ENCODE measurements around the gene USP32. TPM values are rescaled to one million over a fixed set of nuclear protein-coding genes. Genes with fewer than 3 reads are reported as not detected.
"Not testable (repeated sequence)": the region's sequence is repeated elsewhere in the genome, so short reads cannot be mapped to it uniquely, and the experiment has no call there.

Gene USP32
- polyA plus RNA-seq, 3 donors, result 6.3 to 20.9 (median 17.3) TPM

DNA sequence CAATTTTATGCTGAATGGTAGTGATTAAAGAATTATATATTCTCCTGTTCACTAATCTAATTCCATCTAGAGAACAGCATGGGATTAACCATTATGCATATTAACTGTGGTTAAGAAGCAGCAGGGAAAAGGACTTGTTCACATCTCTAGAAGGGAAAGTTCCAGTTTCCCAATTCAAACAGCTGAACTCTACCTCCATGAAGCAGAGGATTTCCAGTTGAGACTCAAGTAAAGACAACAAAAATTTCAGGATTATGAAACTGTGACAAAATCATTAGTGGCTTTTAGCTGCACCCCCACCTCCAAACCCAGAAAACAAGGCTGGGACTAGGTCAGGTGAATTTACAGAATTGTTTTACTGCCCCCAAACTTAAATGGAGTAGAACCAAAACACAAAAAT lies 73.6 kb downstream of the USP32 start:
- H3K27ac ChIP-seq (ENCODE audit: low read depth, low read length), result no peak overlapping the region

DNA sequence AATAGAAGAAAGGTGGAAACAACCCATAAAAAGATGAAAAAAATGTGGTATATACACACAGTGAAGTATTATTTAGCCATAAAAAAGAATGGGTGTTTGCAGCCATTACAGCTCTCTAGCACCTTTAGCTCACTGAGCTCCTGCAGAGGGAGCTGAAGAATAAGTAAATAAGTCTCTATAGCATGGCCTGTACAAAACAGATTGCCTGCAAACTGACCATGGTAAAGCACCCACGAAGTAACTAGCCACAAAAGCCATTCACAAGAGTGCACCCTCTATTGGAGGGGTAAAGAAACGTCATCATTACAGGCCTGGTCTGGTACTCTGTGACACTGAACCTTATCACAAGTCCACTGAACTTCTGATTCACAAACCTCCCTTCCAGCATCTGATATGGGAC lies 76.3 kb downstream of the USP32 start:
- WGBS, 3 donors, result 90 to 96% (median 93%) methylated on average over 2 of the region's 2 CpGs
- H3K27ac ChIP-seq (ENCODE audit: low read depth, low read length), result no peak overlapping the region

DNA sequence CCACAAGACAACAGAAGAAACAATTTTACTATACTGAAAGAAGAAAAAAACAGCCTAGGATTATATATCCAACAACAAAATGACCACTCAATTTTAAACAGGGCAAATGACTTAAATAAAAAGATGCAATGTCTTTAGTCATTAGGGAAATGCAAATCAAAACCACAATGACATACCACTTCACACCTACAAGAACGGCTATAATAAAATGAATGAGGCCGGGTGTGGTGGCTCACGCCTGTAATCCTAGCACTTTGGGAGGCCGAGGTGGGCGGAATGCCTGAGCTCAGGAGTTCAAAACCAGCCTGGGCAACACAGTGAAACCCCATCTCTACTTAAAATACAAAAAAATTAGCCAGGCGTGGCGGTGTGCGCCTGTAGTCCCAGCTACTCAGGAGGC lies 77.0 kb downstream of the USP32 start:
- 87 to 92% (median 90%) methylated on average over 8 of the region's 8 CpGs for WGBS, 3 donors
- not testable (repeated sequence) for H3K27ac ChIP-seq (ENCODE audit: low read depth, low read length)

DNA sequence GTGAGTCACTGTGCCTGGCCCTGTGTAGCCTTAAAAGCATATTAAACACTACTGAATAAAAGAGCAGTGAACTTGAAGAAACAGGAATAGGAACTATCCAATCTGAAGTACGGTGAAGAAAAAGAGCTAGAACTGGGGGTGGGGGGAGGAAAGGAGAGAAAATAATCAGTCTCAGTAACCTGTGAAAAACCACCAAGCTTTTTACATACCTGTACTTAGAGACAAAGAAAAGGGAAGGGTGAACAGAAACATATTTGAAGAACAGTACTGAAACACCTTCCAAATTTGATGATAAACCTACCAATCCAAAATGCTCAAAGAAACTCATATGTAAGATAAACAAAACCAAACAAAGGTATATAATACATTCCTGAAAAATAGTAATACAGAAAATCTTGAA lies 77.5 kb downstream of the USP32 start:
- WGBS, 3 donors, result 74 to 100% (median 77%) methylated on average over 1 of the region's 1 CpG
- H3K27ac ChIP-seq (ENCODE audit: low read depth, low read length), result no peak overlapping the region

DNA sequence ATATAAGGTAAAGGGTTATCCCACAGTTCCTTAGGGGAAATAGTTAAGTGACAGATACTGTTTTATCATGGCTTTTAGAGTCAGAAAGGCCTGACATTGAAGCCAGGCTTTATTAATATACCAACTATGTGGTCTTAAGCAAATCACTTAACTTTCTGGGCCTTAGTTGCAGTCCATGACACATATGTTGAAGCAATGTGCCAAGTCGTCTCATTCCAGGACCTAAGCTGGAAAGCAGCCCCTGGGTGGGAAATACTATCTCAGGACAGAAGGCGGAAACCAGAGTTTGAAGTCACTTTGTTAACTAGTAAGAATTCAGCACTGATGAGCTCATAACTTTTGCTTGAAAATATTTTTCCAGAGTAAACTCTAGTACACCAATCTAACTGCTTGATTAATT lies 80.0 kb downstream of the USP32 start:
- 67 to 90% (median 80%) methylated on average over 2 of the region's 2 CpGs for WGBS, 3 donors
- no peak overlapping the region for H3K27ac ChIP-seq (ENCODE audit: low read depth, low read length)

DNA sequence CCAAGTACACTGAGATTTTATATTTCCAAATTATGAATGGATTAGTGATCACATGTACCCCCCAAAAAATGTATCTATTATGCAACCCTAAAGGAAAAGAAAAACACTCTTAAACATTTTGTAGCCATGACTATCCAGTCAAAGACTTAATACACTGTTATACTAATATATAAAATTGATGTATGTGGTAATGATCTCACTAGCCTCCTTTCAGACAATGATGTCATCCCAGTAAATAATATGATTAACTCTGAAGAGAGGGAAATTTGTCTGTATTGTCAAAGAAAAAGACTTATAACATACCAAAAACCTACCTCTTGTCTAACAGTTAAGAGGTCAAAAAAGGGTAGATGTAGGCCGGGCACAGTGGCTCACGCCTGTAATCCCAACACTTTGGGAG lies 80.7 kb downstream of the USP32 start:
- WGBS, 3 donors, result 95 to 98% (median 96%) methylated on average over 2 of the region's 2 CpGs
- H3K27ac ChIP-seq (ENCODE audit: low read depth, low read length), result no peak overlapping the region

DNA sequence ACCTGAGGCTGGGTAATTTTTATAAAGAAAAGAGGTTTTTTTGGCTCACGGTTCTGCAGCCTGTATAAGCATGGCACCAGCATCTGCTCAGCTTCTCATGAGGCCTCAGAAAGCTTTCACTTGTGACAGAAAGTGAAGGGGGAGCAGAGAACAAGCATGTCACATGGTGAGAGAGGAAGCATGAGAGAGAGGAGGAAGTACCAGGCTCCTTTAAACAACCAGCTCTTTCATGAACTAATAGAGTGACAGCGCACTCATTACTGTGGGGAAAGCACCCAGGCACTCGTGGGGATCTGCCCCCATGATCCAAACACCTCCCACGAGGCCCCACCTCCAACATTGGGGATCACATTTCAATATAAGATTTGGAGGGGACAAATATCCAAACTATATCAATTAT lies 86.8 kb downstream of the USP32 start:
- no peak overlapping the region for H3K27ac ChIP-seq (ENCODE audit: low read depth, low read length)
- WGBS, 3 donors, result 41 to 59% (median 51%) methylated on average over 4 of the region's 4 CpGs

DNA sequence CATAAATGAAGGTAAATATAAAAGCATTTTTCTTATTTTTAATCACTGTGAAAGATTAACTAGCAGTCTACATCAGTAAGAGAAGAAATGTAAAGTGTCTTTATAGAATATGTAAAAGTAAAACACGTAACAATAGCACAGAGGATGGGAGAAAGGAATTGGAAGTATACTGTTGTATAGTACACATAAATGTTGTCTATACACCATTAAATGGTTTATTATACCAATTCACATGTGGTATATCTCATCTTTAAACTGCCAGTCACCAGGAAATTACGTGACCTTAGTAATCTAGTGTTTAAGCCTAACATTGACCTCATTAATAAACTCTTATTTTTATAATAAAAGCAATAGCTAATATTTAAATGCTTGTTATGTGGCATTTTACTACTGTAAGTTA lies 87.4 kb downstream of the USP32 start:
- 96 to 97% (median 97%) methylated on average over 2 of the region's 2 CpGs for WGBS, 3 donors
- H3K27ac ChIP-seq (ENCODE audit: low read depth, low read length), result no peak overlapping the region

DNA sequence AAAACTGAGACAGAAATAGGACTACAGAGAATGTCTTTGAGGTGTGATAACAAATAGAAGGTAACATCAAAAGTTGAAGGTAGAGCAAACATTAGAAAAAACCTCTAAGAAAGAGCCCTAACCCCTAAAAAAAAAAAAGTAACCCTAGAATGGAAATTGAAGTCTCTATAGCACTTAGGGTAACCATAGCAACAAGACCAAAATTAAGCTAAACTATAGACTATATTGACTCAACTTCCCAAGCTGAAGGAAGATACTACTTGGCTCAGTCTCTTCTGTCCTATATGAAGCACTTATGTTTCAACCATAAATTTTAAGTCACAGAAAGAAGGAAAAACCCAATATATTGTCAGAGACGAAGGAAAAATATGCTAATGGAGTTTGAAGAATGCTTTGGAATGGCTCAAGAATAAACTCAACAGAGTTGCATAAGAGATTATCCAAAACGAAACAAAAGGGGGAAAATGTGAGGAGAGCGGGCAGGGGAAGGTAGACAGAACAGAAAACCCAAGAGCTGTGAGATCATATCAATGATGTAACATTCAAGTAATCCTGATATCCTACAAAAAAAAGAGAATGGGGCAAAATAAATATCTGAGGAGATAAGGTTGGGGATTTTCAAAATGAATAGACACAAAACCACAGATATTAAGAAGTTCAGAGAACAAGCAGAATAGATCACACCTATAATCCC lies 88.4 kb downstream of the USP32 start:
- H3K27ac ChIP-seq (ENCODE audit: low read depth, low read length), result no peak overlapping the region
- 84 to 100% (median 92%) methylated on average over 3 of the region's 3 CpGs for WGBS, 3 donors

DNA sequence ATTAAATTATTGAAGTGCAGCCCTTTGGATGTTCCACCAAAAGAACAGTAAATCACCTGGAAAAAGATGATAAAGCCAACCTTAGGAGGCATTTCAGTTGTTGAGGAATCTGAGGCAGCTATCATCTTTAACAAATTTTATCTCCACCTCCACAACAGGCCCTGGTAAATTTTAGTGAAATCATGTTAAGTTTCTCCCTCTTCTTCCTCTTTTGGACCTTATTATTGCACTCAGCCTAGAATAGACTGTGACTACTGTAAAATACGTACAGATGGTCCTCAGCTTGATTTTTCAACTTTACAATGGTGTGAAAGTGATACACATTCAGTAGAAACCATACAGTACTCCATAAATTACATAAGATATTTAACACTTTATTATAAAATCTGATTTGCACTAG lies 90.3 kb downstream of the USP32 start:
- WGBS, 3 donors, result 69 to 93% (median 79%) methylated on average over 1 of the region's 1 CpG
- H3K27ac ChIP-seq (ENCODE audit: low read depth, low read length), result no peak overlapping the region

DNA sequence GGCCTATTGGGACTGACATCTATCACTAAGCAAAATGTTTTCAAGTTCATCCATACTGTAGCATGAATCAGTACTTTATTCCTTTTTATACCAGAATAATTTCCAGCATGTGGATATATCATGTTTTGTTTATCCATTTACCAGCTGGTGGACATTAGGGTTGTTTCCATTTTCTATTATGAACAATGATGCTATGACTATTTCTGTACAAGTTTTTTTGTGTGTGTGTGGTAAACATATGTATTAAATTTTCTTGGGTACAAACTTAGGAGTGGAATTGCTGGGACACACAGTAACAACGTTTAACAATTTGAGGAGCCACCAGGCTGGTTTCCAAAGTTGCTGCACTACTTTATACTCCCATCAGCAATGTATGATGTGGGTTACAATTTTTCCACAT lies 91.0 kb downstream of the USP32 start:
- 55 to 83% (median 80%) methylated on average over 1 of the region's 1 CpG for WGBS, 3 donors
- H3K27ac ChIP-seq (ENCODE audit: low read depth, low read length), result no peak overlapping the region

DNA sequence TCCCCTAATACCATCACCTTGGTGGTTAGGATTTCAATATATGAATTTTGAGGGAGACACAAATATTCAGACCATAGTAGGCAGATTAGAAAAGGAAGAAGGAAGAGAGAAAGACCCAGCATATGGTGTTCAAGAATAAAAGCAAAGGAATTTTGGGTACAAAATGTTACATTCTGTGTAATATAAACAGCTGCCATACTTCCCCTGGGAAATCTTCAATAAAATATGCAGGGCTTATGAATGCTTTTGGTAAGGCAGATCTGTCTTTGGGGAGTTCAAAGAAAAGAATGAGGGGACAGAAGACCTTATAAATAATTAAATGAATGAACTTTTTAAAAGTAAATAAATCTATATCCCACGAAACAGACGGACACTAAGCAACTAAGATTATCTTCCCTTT lies 91.9 kb downstream of the USP32 start:
- no peak overlapping the region for H3K27ac ChIP-seq (ENCODE audit: low read depth, low read length)
- 83 to 88% (median 84%) methylated on average over 2 of the region's 2 CpGs for WGBS, 3 donors

DNA sequence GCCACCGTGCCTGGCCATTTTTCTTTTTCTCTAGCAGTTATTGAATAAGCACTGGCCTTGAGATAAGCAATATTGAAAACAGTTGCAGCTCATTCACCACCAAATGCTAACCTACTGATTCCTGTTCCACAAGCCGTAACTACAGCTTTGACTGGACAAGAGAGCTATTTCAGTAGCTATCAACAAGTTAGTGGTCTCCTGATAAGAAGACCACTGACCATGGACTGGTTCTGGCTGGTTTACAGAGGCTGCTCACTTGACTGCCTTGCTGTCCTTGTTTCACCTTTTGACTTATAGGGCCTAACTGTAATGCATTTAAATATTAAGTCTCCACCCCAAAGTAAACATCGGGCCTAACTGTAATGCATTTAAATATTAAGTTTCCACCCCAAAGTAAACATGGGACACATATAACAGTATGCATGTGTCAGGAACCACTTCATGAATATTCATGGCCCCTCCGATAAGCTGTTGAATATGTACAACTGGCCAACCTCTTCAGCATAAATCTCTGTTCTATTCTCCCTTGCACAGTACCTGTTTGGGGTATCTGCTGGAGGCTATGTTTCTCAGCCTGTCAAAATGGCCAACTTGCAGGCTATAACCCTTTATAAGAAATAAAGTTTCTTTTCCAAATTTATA lies 94.1 kb downstream of the USP32 start:
- WGBS, 3 donors, result 78 to 93% (median 92%) methylated on average over 4 of the region's 4 CpGs
- H3K27ac ChIP-seq (ENCODE audit: low read depth, low read length), result no peak overlapping the region

DNA sequence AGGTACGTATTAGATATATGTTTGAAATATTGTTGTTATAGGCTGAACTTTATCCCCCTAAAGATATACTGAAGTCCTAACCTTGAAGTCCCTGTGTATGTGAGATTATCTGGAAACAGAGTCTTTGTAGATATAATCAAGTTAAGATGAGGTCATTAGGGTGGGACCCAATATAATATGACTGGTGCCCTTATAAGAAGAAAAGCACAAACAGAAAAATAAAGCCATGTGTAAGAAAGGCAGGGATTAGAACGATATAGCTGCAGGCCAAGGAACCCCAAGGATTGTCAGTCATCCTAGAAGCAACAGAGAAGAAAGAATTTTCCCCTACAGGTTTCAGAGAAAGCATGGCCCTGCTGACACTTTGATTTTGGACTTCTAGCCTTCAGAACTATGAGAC lies 95.8 kb downstream of the USP32 start:
- no peak overlapping the region for H3K27ac ChIP-seq (ENCODE audit: low read depth, low read length)
- 71 to 99% (median 94%) methylated on average over 2 of the region's 2 CpGs for WGBS, 3 donors

DNA sequence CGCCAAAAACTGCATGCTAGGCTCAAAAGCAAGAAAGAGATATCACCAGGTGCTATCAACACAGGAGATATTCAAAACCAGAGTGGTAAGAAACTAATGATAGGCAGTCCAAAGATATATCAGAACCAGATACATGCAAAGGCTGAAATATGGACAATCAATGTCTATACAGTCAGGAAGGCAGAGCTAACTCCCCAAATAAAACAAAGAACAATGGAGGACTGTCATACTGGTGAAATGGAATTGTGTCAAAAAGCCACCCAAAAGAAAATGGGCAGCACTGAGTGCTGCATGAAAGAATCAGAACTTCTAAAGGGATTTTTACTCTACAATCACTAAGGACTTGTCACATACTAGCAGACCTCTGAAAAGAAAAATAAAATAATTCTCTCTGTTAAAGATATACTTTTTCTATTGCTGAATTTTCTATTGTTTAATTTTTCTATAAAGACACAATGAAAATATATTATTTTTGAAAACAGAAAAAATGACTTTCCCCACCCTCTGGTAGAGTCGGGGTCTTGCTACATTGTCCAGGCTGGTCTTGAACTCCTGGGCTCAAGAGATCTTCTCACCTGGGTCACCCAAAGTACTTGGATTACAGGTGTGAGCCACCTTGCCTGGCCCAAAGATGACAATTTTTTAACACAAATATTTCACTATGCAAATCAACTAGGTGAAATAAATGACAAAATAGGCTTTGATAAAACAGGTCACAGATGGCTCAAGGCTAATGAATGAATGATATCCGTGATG lies 98.2 kb downstream of the USP32 start:
- H3K27ac ChIP-seq (ENCODE audit: low read depth, low read length), result no peak overlapping the region
- 90 to 96% (median 91%) methylated on average over 3 of the region's 3 CpGs for WGBS, 3 donors

DNA sequence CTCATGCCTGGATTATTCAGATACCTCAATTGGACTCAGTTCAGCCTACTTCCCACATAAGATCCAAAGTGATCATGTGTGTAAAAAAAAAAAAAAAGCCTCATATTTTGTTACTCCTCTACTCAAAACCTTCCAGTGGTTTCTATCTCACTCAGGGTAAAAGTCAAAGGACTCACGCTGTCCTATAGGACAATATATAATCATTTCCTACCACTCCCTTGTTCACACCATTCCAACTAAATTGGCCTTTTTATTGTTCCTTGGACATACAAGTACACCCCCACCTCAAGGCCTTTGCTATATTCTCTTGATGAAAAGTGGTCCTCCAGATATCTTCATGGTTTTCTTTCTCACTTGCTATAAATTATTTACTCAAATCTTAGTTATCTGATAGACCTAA lies 99.2 kb downstream of the USP32 start:
- H3K27ac ChIP-seq (ENCODE audit: low read depth, low read length), result no peak overlapping the region
- WGBS, 3 donors, result 97 to 100% (median 97%) methylated on average over 1 of the region's 1 CpG

DNA sequence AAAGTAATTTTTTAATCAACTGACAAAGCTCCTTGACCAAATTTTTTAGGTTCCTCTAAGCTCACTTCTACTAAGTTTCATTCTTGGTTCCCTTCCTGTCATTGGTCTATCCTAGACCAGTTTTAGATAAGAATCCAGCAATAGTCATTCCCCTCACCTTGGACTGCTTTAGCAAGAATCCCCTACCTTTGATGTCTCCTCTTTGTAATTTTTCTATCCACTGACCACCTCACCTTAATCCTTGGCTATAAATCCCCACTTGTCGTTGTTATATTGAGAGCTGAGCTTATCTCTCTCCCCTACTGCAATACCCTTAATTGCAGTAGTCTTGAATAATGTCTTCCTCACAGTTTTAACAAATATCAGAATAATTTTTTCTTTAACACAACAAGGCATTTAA lies 107.2 kb downstream of the USP32 start:
- no peak overlapping the region for H3K27ac ChIP-seq (ENCODE audit: low read depth, low read length)
- WGBS, 3 donors, result 84 to 86% (median 85%) methylated on average over 1 of the region's 1 CpG

DNA sequence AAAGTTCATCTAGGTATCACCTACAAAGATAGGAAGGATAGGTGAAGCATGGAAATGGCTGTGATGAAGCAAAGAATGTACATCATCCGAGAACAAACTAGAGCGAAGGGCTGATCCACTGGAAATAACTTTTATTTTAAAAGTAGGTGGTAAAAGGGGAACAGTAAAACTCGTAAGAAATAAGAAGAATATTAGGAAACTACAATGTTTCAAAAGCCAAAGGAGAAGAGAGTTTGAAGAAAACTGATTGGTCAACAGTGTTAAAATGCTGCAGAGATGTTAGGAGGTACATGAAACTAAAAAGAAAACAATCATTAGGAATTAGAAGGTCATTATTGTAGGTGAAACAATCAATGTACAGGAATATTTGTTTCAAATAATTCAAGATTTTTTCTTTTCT lies 108.1 kb downstream of the USP32 start:
- 87 to 99% (median 89%) methylated on average over 3 of the region's 3 CpGs for WGBS, 3 donors
- H3K27ac ChIP-seq (ENCODE audit: low read depth, low read length), result no peak overlapping the region

DNA sequence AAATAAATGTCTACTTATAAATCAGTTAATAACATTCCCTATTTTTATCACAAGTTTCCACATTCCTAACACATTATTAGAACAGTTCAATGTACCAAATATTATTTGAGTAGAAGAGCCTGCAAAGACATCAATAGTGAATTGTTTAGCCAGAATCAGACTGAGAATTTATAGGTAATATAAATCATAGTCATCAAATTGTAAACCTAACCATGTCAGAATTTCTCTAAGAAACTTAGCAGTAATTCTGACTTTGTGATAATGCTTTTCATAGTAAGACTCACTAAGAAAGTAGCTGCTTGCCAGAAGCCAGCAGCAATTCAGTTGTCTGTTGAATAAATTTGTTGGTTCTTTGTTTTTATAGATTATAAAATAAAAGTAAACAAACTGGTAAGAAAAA lies 111.3 kb downstream of the USP32 start:
- no peak overlapping the region for H3K27ac ChIP-seq (ENCODE audit: low read depth, low read length)

DNA sequence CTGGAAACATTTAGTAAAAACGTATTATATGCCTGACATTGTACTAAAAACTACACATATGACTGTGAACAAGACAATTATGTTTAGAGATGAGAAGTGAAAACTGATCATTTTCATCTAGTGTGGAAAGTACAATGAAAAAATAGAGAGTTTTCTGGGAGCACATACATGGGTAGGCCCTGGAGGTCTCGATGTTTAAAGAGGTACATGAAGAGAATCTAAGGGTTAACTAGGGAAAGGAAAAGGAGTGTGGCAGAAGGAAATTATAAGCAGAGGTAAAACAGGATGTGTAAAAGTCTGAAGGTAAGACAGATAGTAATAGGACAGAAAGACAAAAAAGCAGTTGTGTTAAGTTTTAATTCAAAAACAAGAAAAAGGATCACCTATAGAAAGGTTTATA lies 113.7 kb downstream of the USP32 start:
- WGBS, 3 donors, result 89 to 95% (median 95%) methylated on average over 2 of the region's 2 CpGs
- H3K27ac ChIP-seq (ENCODE audit: low read depth, low read length), result no peak overlapping the region

Measured in adipose tissue (tissue), 3 donors.